HepG2 (cell line): ENCODE measurements around the gene JADE3. TPM values are rescaled to one million over a fixed set of nuclear protein-coding genes. Genes with fewer than 3 reads are reported as not detected.

Source experiments
- ATAC-seq: fragments of 200-7000 bp; cut with Tn5 transposase; 3 replicates; pipeline ENCODE4 v1.9.1; 2020; ENCODE audit warnings: mild to moderate bottlenecking, moderate library complexity
- BruUV-seq: library from RNA; stranded (reverse); fragments of 400-500 nt; replicated peaks from 2 replicates; lab custom pipeline; 2021; lab: Mats Ljungman, UMichigan
- CTCF ChIA-PET: fragments of 300-600 bp; formaldehyde crosslinking; extraction: SDS; loops from one replicate; lab custom pipeline; 2021; ENCODE audit warnings: low total read pairs, inconsistent platforms, low intra/inter-chr PET ratio; lab: Yijun Ruan, JAX
- POLR2A ChIA-PET: fragments of 350-600 bp; sonication (Branson Sonifier 250); formaldehyde crosslinking; loops from one replicate; lab custom pipeline; 2020; ENCODE audit warnings: antibody characterized with exemption, inconsistent platforms; lab: Yijun Ruan, JAX
- DNase-seq: peaks from one replicate; pipeline ENCODE4 v3.0.0-alpha.2; 2015; ENCODE audit warnings: low spot score
- FAIRE-seq: peaks from 3 replicates; lab custom pipeline; 2011; peaks lifted over from hg19 to GRCh38; lab: Jason Lieb, UNC
- H2AFZ ChIP-seq: one replicate; pipeline ENCODE4 v1.6.1; 2011; ENCODE audit warnings: low read length, inconsistent platforms
- H3K27ac ChIP-seq: fragments of 300-600 bp; 3 replicates; pipeline ENCODE4 v1.8.0; 2011; ENCODE audit warnings: mixed run types, mild to moderate bottlenecking, mixed read lengths, low read length, inconsistent platforms; ENCODE audit not compliant: insufficient read depth; ENCODE audit errors: extremely low read length
- H3K27me3 ChIP-seq, 2 experiments: fragments of 200-600 bp in 1 of 2; 2 replicates in 1 of 2; 3 replicates in 1 of 2; pipeline versions ENCODE4 v1.6.0 to v1.8.0; 2011; ENCODE audit warnings: low read length in 2 of 2, mild to moderate bottlenecking in 2 of 2, moderate library complexity in 2 of 2, inconsistent platforms in 1 of 2; ENCODE audit not compliant: insufficient read depth in 2 of 2, control insufficient read depth in 1 of 2
- H3K36me3 ChIP-seq, 2 experiments: fragments of 200-600 bp in 1 of 2; replicated peaks in 1 of 2; 2 replicates in 1 of 2; 3 replicates in 1 of 2; pipeline versions ENCODE4 v1.5.1 to v1.8.0; 2011; ENCODE audit warnings: low read length in 2 of 2, inconsistent platforms in 1 of 2; ENCODE audit not compliant: insufficient read depth in 2 of 2, control insufficient read depth in 1 of 2
- H3K4me1 ChIP-seq: 2 replicates; pipeline ENCODE4 v1.5.1; 2012; ENCODE audit warnings: low read length, inconsistent platforms; ENCODE audit not compliant: insufficient read depth
- H3K4me2 ChIP-seq: 2 replicates; pipeline ENCODE4 v1.6.0; 2011; ENCODE audit warnings: low read depth, low read length, inconsistent platforms
- H3K4me3 ChIP-seq, 3 experiments: fragments of 200-600 bp in 1 of 3; sonication (generic), shearing (Covaris generic) in 1 of 3; replicated peaks in 1 of 3; 2 replicates each; pipeline ENCODE4 v1.5.1; 2011 to 2016; ENCODE audit warnings: low read length in 3 of 3, inconsistent platforms in 2 of 3, low read depth in 2 of 3, mild to moderate bottlenecking in 2 of 3, control low read depth in 1 of 3, mixed read lengths in 1 of 3; ENCODE audit not compliant: insufficient read depth in 1 of 3
- H3K79me2 ChIP-seq: one replicate; pipeline ENCODE4 v1.6.1; 2011; ENCODE audit warnings: low read length, inconsistent platforms; ENCODE audit not compliant: insufficient read depth
- H3K9ac ChIP-seq: 2 replicates; pipeline ENCODE4 v1.6.0; 2011; ENCODE audit warnings: mild to moderate bottlenecking, low read depth, low read length, inconsistent platforms; ENCODE audit not compliant: insufficient read depth
- H3K9me3 ChIP-seq: 2 replicates; pipeline ENCODE4 v1.5.1; 2012; ENCODE audit warnings: mild to moderate bottlenecking, low read length
- H4K20me1 ChIP-seq: 2 replicates; pipeline ENCODE4 v1.6.0; 2011; ENCODE audit warnings: inconsistent platforms, mild to moderate bottlenecking, low read length, moderate library complexity; ENCODE audit not compliant: insufficient read depth
- AGO1 ChIP-seq: fragments of 200-400 bp; formaldehyde crosslinking; IDR thresholded peaks from 2 replicates; pipeline ENCODE4 v1.6.1; 2017; ENCODE audit warnings: mild to moderate bottlenecking, low read depth, low read length, moderate library complexity; ENCODE audit not compliant: poor library complexity, severe bottlenecking
- MYC ChIP-seq: sonication (generic); formaldehyde crosslinking; IDR thresholded peaks from 2 replicates; pipeline ENCODE4 v1.9.0; 2021; ENCODE audit warnings: missing genetic modification reagents, borderline replicate concordance
- NCOA2 ChIP-seq: sonication (generic); formaldehyde crosslinking; IDR thresholded peaks from 2 replicates; pipeline ENCODE4 v1.8.0; 2022; ENCODE audit warnings: inconsistent platforms
- NFRKB ChIP-seq: fragments of 450-650 bp; IDR thresholded peaks from 2 replicates; pipeline ENCODE4 v1.6.1; 2017
- TEAD3 ChIP-seq: optimal IDR thresholded peaks from 2 replicates; pipeline ENCODE3; 2016; ENCODE audit warnings: borderline replicate concordance
- ZBTB42 ChIP-seq: sonication (generic); formaldehyde crosslinking; IDR thresholded peaks from 2 replicates; pipeline ENCODE4 v1.5.0; 2020; ENCODE audit warnings: mild to moderate bottlenecking, missing genetic modification reagents
- ZFP36L2 ChIP-seq: sonication (generic); formaldehyde crosslinking; IDR thresholded peaks from 2 replicates; pipeline ENCODE4 v1.4.0; 2020; ENCODE audit warnings: missing genetic modification reagents
- ZNF33A ChIP-seq: sonication (generic); formaldehyde crosslinking; IDR thresholded peaks from 2 replicates; pipeline ENCODE4 v1.5.1; 2020; ENCODE audit warnings: missing genetic modification reagents, mild to moderate bottlenecking, moderate library complexity, borderline replicate concordance
- ZNF768 ChIP-seq: sonication (generic); formaldehyde crosslinking; IDR thresholded peaks from 2 replicates; pipeline ENCODE4 v1.4.0; 2020; ENCODE audit warnings: missing genetic modification reagents
- WGBS: methylation state at CpG from one replicate; pipeline ENCODE4 v1.1.6; 2017; ENCODE audit warnings: low lambda C conversion rate; 5-methylcytosine and 5-hydroxymethylcytosine counted together
- in situ Hi-C: cut with HindIII; loops from 2 replicates; pipeline ENCODE4 v1.10.0; 2017; ENCODE audit warnings: low pct_unique_long_range_greater_than_20kb; ENCODE audit not compliant: extremely low pct_ligation_motif_present
- intact Hi-C: fragments of 100-400 bp; cut with micrococcal nuclease; formaldehyde crosslinking; loops from one replicate; pipeline ENCODE4 v1.10.0; 2022; ENCODE audit not compliant: unreplicated experiment
- polyA plus RNA-seq, 8 experiments: library from polyadenylated mRNA; depleted of rRNA in 3 of 8; stranded (reverse) in 7 of 8; unstranded in 1 of 8; fragments of >200 nt; fragmentation: Illumina TruSeq in 4 of 8; extraction: Trizol in 4 of 8; gene quantifications; 2 replicates each; pipeline versions ENCODE4 v1.2.1 to v1.2.3, GENCODE V29; 2011 to 2016; ENCODE audit warnings: low read depth in 4 of 8, missing spikeins in 1 of 8, mixed read lengths in 1 of 8; ENCODE audit not compliant: insufficient read depth in 1 of 8
- total RNA-seq, 5 experiments: library from RNA; depleted of rRNA; stranded (reverse); fragments of >200 nt; fragmentation: Illumina TruSeq; extraction: Trizol; gene quantifications; 2 replicates each; pipeline ENCODE4 v1.2.3, GENCODE V29; 2016; ENCODE audit warnings: low read depth in 1 of 5
- TF ChIP-seq, protein P1 (sequence below): sonication (generic); formaldehyde crosslinking; conservative IDR thresholded peaks from 2 replicates; pipeline ENCODE4 v1.4.0; 2020; ENCODE audit warnings: missing genetic modification reagents
- TF ChIP-seq, protein P2 (sequence below): sonication (generic); formaldehyde crosslinking; IDR thresholded peaks from 2 replicates; pipeline ENCODE4 v1.4.0; 2020; ENCODE audit warnings: missing genetic modification reagents, borderline replicate concordance
- TF ChIP-seq, protein P3 (sequence below): sonication (generic); formaldehyde crosslinking; IDR thresholded peaks from 2 replicates; pipeline ENCODE4 v1.5.1; 2020; ENCODE audit warnings: missing genetic modification reagents, mild to moderate bottlenecking, borderline replicate concordance

Gene JADE3
- total and polyA plus RNA-seq, 2 of the 13 experiments (the other 11 are each of a cell fraction or from before 2014, with no cell fraction given): 7.7 to 7.8 TPM

DNA sequence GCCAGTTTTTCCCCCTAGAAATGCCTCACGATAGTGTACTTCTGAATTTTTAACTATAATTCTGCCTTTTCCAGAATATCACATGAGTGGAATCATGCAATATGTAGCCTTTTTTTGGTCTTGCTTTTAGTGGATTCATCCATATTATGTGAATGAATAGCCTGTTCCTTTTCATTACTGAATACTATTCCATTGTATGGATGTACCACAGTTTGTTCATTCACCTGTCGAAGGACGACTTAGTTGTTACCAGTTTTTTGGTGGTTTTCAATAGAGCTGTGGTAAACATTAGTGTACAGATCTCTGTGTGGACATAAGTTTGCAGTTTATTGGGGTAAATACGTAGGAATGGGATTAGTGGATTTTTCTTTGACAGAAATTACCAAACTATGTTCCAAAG, 8.0 kb downstream of the JADE3 start (continued):
- TF ChIP-seq TEAD3 (CRISPR knock-in tag): no peak
- no peak for TF ChIP-seq NFRKB

DNA sequence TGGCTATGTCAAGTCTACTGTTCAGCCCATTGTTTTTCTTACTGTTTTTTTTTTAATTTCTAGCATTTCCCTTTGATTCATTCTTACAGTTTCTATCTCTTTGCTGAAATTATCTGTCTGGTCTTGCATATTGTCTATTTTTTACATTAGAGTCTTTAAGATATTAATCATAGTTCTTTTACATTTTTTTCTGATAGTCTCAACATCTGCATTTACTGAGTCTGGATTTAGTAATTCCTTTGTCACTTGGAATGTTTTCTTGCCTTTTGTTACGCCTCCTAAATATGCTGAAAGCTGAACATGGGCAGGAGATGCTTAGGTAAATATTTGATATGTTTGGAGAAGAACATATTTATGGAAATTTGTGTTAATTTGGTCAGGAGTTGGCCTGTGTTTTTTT, 10.4 kb downstream of the JADE3 start:
- H3K4me1 ChIP-seq: peaks cover 25% of the 10 kb centered on the region
- POLR2A ChIA-PET: no interaction called here
- H3K4me3 ChIP-seq: no peak overlapping the region
- no peak overlapping the region for H2AFZ ChIP-seq
- TF ChIP-seq ZNF33A (CRISPR knock-in tag) (no peak), MYC (CRISPR knock-in tag) (no peak), ZBTB42 (CRISPR knock-in tag) (no peak), ZFP36L2 (CRISPR knock-in tag) (no peak), AGO1 (no peak), NCOA2 (CRISPR knock-in tag) (no peak), ZNF768 (CRISPR knock-in tag) (no peak)
- TF ChIP-seq, protein P1, sequence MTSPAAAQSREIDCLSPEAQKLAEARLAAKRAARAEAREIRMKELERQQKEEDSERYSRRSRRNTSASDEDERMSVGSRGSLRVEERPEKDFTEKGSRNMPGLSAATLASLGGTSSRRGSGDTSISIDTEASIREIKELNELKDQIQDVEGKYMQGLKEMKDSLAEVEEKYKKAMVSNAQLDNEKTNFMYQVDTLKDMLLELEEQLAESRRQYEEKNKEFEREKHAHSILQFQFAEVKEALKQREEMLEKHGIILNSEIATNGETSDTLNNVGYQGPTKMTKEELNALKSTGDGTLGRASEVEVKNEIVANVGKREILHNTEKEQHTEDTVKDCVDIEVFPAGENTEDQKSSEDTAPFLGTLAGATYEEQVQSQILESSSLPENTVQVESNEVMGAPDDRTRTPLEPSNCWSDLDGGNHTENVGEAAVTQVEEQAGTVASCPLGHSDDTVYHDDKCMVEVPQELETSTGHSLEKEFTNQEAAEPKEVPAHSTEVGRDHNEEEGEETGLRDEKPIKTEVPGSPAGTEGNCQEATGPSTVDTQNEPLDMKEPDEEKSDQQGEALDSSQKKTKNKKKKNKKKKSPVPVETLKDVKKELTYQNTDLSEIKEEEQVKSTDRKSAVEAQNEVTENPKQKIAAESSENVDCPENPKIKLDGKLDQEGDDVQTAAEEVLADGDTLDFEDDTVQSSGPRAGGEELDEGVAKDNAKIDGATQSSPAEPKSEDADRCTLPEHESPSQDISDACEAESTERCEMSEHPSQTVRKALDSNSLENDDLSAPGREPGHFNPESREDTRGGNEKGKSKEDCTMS (CRISPR knock-in tag): no peak
- TF ChIP-seq, protein P2, sequence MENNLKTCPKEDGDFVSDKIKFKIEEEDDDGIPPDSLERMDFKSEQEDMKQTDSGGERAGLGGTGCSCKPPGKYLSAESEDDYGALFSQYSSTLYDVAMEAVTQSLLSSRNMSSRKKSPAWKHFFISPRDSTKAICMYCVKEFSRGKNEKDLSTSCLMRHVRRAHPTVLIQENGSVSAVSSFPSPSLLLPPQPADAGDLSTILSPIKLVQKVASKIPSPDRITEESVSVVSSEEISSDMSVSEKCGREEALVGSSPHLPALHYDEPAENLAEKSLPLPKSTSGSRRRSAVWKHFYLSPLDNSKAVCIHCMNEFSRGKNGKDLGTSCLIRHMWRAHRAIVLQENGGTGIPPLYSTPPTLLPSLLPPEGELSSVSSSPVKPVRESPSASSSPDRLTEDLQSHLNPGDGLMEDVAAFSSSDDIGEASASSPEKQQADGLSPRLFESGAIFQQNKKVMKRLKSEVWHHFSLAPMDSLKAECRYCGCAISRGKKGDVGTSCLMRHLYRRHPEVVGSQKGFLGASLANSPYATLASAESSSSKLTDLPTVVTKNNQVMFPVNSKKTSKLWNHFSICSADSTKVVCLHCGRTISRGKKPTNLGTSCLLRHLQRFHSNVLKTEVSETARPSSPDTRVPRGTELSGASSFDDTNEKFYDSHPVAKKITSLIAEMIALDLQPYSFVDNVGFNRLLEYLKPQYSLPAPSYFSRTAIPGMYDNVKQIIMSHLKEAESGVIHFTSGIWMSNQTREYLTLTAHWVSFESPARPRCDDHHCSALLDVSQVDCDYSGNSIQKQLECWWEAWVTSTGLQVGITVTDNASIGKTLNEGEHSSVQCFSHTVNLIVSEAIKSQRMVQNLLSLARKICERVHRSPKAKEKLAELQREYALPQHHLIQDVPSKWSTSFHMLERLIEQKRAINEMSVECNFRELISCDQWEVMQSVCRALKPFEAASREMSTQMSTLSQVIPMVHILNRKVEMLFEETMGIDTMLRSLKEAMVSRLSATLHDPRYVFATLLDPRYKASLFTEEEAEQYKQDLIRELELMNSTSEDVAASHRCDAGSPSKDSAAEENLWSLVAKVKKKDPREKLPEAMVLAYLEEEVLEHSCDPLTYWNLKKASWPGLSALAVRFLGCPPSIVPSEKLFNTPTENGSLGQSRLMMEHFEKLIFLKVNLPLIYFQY (CRISPR knock-in tag): no peak
- TF ChIP-seq, protein P3, sequence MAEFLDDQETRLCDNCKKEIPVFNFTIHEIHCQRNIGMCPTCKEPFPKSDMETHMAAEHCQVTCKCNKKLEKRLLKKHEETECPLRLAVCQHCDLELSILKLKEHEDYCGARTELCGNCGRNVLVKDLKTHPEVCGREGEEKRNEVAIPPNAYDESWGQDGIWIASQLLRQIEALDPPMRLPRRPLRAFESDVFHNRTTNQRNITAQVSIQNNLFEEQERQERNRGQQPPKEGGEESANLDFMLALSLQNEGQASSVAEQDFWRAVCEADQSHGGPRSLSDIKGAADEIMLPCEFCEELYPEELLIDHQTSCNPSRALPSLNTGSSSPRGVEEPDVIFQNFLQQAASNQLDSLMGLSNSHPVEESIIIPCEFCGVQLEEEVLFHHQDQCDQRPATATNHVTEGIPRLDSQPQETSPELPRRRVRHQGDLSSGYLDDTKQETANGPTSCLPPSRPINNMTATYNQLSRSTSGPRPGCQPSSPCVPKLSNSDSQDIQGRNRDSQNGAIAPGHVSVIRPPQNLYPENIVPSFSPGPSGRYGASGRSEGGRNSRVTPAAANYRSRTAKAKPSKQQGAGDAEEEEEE (CRISPR knock-in tag): no peak
- in situ Hi-C loops (no loop called here), intact Hi-C loops (no loop called here)
- no peak for DNase-seq
- H3K9me3 ChIP-seq: no peaks in the 10 kb centered on the region
- no peak for ATAC-seq
- H4K20me1 ChIP-seq: peaks cover 6% of the 10 kb centered on the region; the same call in 1 of the 2 replicates
- H3K9ac ChIP-seq: no peak overlapping the region
- no peaks in the 10 kb centered on the region for H3K27me3 ChIP-seq
- no peak overlapping the region for H3K27ac ChIP-seq
- BruUV-seq: no TSS peak
- WGBS: 100% methylated on average over 1 of the region's 1 CpG
- no peaks in the 10 kb centered on the region for H3K36me3 ChIP-seq
- peaks cover 76% of the 10 kb centered on the region for H3K79me2 ChIP-seq
- FAIRE-seq: no peak
- no peak overlapping the region for H3K4me2 ChIP-seq
- CTCF ChIA-PET: no interaction called here
